DLD1 (cell line): ENCODE results near the gene LRIT2.

Source experiments
- in situ Hi-C: cut with HindIII; loops from 2 replicates; pipeline ENCODE4 v1.10.0; 2017; ENCODE audit warnings: low sequenced_read_pairs

Gene LRIT2

GRCh38 chr10:84243759-84244158, 18.4 kb upstream of the LRIT2 start:
- in situ Hi-C loops, result no loop called here

- in situ Hi-C loops, result no loop called here
Observed at GRCh38 chr10:84241185-84241790, 15.9 kb upstream of the LRIT2 start, which contains the start of gene LRIT1. TSS of gene LRIT1 (minus strand) at chr10:84241546. CDS start at chr10:84241439, 107 bp downstream.

GRCh38 chr10:84238909-84239308, 13.6 kb upstream of the LRIT2 start:
- in situ Hi-C loops, result no loop called here

DNA sequence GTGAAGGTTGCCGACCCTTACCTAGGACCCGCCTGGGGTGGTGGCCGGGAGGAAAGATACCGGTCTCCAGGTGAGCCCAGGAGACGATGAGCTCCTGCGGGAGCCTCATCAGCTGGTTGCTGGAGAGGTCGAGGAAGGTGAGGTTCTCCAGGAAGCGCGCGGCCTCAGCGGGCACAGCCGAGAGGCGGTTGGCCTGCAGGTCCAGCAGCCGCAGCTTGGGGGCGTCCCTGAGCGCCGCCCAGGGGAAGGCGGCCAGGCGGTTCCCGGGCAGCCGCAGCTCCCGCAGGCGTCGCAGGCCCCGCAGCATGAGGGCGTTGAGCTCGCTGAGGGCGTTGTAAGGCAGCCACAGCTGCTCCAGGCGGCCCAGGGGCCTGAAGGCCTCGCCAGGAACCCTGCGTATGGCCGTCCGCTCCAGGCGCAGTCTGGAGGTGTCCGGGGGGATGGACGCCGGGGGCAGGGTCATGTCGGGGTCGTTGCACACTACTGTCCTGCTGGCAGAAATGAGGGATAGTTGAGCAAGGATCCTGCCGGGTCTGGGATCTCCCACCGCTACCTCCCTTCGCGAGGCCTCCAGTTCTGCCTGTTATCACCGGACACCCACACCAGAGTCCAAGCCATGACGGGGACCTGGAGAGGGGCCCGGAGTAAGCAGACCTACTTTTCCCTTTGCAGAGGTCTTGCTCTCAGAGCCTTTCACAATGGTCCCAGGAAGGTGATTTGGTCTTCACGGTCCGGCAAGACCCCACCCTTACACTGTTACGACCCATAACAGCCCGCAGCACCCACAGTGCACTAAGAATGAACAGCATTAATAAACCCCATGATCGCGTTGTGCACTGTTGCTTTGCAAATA, 12.1 kb upstream of the LRIT2 start:
- in situ Hi-C loops, result no loop called here

- in situ Hi-C loops, result no loop called here
Observed at GRCh38 chr10:84236807-84237198, 11.5 kb upstream of the LRIT2 start.

DNA sequence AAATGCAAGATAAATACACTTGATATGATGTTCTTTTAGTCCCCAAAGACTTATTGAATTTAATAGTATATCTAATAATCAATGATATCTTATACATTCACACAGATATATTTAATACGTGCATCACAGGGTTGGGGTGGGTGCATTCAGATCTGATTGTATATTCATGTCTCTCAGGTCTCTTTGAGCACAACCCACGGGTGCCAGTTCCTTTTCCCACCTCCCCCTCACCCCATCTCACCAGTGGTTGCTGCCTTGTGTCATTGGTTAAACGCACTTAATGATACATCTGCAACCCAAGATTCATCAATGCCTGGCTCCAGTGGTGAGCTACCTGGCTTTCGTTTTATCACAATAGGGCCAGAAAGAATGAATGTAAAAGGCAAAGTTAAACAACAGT, 9.8 kb upstream of the LRIT2 start:
- in situ Hi-C loops, result no loop called here

- in situ Hi-C loops, result no loop called here
Observed at GRCh38 chr10:84234479-84234878, 9.1 kb upstream of the LRIT2 start.

DNA sequence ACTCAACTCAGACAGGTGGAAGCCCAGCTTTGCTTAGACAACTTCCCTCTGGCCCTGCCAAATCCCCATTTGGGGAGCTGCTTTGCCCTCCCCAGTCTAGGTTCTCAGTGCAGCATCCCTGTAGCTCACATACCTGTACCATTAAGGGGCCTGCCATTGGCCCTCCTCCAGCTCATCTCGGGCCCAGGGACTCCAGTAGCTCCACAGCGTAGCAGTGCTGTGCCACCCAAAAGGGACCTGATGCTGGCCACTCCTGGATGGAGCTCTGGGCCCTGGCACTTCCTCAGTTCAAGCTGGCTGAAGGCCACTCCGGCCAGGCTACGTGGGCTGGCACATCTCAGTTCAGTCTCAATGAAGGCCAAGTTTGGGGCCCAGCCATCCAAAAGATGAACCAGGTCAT, 8.6 kb upstream of the LRIT2 start:
- in situ Hi-C loops, result no loop called here

- in situ Hi-C loops, result no loop called here
Observed at GRCh38 chr10:84232376-84232775, 7.0 kb upstream of the LRIT2 start.

GRCh38 chr10:84230359-84230758, 5.0 kb upstream of the LRIT2 start:
- in situ Hi-C loops, result no loop called here

DNA sequence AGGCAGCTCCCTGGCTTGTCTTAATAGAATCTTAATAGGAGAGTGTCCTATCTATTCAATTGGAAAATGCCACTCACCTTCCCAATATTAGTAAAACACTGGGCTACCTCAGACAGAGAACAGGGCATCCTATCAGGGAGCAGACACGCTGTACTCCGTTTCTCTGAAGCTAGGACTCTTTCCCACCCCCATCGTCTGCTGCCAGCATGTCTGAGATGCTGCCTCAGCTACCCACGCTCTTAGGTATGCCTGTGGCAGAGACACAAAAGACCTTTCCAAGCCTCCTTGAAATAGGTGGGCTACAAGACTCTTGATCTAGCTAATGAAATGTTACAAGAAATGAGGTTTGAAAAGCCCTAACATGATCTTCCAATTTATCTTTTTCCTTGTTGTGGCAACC, 2.5 kb upstream of the LRIT2 start:
- in situ Hi-C loops, result no loop called here

GRCh38 chr10:84226616-84227015, 1.3 kb upstream of the LRIT2 start:
- in situ Hi-C loops, result no loop called here

GRCh38 chr10:84224411-84225028, 824 bp downstream of the LRIT2 start:
- in situ Hi-C loops, result no loop called here

DNA sequence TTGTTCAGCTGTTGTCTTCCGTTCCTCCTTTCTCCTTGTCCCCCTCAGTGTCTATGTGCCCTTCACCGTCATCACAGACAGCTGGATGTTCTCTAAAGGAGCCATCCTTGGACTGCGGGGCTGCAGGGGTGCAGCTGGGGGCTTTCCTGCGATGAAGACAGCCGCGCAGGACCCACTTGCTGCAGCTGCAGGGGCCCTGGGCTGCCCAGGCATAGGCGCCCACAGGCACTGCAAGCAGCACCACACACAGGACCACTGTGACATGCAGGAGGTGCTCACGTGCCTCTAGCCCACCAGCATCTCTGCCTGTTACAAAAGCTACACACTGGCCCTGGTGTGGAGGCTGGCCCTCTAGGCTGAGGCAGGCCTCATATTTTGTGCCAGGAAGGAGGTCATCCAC, 3.4 kb downstream of the LRIT2 start:
- in situ Hi-C loops, result no loop called here

GRCh38 chr10:84217746-84218145, 7.6 kb downstream of the LRIT2 start:
- in situ Hi-C loops, result no loop called here

DNA sequence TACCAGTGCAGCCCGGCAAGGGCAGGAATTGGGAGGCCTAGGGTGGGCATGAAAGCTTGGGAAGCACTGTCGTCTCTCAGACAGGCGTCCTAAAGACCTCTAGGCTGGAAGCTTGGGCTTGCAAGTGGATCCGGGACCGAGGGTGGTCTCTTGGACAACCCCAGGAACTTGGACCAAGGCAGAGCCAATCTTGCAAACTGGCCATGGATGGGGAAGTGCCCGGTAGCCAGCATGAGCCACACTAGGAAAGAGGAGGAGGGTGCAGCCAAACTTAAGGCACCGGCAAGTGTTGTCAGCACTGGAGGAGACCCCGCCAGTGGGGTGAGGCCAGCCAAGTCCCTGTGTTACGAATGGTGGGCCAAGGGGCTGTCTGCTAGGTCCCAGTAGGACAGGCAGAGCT, 8.5 kb downstream of the LRIT2 start:
- in situ Hi-C loops, result no loop called here

- in situ Hi-C loops, result no loop called here
Observed at GRCh38 chr10:84214612-84215235, 10.6 kb downstream of the LRIT2 start.

GRCh38 chr10:84214046-84214572, 11.2 kb downstream of the LRIT2 start:
- in situ Hi-C loops, result no loop called here

DNA sequence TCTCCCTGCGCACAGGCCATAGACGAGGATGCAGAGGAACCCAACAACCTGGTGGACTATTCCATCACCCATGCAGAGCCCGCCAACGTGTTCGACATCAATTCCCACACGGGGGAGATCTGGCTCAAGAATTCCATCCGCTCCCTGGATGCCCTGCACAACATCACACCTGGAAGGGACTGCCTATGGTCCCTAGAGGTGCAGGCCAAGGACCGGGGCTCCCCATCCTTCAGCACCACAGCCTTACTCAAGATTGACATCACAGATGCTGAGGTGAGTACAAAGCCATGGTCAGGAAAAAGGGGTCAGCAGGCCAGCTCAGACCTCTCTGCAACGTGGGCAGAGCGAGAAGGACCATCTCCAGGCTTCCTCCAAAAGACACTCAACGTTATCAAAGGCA, 12.3 kb downstream of the LRIT2 start:
- in situ Hi-C loops, result no loop called here

GRCh38 chr10:84212014-84212413, 13.3 kb downstream of the LRIT2 start:
- in situ Hi-C loops, result no loop called here

GRCh38 chr10:84211566-84211965, 13.8 kb downstream of the LRIT2 start:
- in situ Hi-C loops, result no loop called here
